ENCODE results near the gene PSMD3. TPM values are rescaled to one million over a fixed set of nuclear protein-coding genes. Genes with fewer than 3 reads are reported as not detected.

PSMD3 gene
- total RNA-seq, 4 donors from 2014 or later, result 58.1 to 117 (median 84.0) TPM

GRCh38 chr17:40028595-40028994 lies 48.0 kb downstream of the PSMD3 start:
- Histone ChIP-seq H3K4me1 (peaks cover 36 to 69% (median 62%) of the 10 kb centered on the region in 4 donors), H3K27ac (replicated peaks in 1 of 4) (no peak overlapping the region), H3K36me3 (peaks cover 50 to 94% (median 84%) of the 10 kb centered on the region in 4 donors), H3K4me3 (no peak overlapping the region), H3K9me3 (no peaks in the 10 kb centered on the region), H3K27me3 (no peaks in the 10 kb centered on the region)
- TF ChIP-seq CTCF (IDR thresholded peaks at IDR 0.05), result no peak
- TF ChIP-seq POLR2A (IDR thresholded peaks at IDR 0.05; ENCODE audit: low read depth), result no peak
- TF ChIP-seq POLR2AphosphoS5 (IDR thresholded peaks at IDR 0.05), result no peak
- TF ChIP-seq EP300 (IDR thresholded peaks at IDR 0.05), result no peak
- WGBS, result 93% methylated on average over 12 of the region's 13 CpGs
- no peak for DNase-seq (ENCODE audit: extremely low spot score)
- intact Hi-C loops (cut with DNase I), result no loop called here

DNA sequence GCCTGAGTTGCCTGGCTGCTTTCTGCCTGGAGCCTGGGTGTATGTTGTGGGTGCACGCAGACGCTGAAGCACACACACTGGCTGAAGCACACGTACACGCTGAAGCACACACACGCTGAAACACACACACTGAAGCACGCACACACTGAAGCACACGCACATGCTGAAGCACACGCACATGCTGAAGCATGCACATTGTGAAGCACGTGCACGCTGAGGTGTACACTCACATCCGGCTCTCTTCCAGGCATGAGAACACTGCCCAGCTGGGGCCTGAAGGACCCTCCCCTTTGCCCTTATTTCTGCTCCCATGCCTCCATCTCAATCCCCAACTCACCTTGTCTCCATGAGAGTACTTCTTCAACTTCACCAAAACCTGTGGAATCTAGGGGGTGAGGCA lies 51.1 kb downstream of the PSMD3 start:
- Histone ChIP-seq H3K27ac (replicated peaks in 1 of 4) (peak overlapping the region; percentile 70 to 77 (median 75)), H3K4me3 (no peak overlapping the region), H3K27me3 (no peaks in the 10 kb centered on the region), H3K36me3 (peaks cover 44 to 94% (median 82%) of the 10 kb centered on the region in 4 donors), H3K9me3 (no peaks in the 10 kb centered on the region), H3K4me1 (peaks cover 20 to 60% (median 48%) of the 10 kb centered on the region in 4 donors)
- no peak for TF ChIP-seq POLR2AphosphoS5 (IDR thresholded peaks at IDR 0.05)
- no peak for TF ChIP-seq EP300 (IDR thresholded peaks at IDR 0.05)
- TF ChIP-seq CTCF (IDR thresholded peaks at IDR 0.05), result no peak
- TF ChIP-seq POLR2A (IDR thresholded peaks at IDR 0.05; ENCODE audit: low read depth), result no peak
- WGBS, result 81% methylated on average over 7 of the region's 11 CpGs
- intact Hi-C loops (cut with DNase I), result no loop called here
- DNase-seq (ENCODE audit: extremely low spot score), result no peak

DNA sequence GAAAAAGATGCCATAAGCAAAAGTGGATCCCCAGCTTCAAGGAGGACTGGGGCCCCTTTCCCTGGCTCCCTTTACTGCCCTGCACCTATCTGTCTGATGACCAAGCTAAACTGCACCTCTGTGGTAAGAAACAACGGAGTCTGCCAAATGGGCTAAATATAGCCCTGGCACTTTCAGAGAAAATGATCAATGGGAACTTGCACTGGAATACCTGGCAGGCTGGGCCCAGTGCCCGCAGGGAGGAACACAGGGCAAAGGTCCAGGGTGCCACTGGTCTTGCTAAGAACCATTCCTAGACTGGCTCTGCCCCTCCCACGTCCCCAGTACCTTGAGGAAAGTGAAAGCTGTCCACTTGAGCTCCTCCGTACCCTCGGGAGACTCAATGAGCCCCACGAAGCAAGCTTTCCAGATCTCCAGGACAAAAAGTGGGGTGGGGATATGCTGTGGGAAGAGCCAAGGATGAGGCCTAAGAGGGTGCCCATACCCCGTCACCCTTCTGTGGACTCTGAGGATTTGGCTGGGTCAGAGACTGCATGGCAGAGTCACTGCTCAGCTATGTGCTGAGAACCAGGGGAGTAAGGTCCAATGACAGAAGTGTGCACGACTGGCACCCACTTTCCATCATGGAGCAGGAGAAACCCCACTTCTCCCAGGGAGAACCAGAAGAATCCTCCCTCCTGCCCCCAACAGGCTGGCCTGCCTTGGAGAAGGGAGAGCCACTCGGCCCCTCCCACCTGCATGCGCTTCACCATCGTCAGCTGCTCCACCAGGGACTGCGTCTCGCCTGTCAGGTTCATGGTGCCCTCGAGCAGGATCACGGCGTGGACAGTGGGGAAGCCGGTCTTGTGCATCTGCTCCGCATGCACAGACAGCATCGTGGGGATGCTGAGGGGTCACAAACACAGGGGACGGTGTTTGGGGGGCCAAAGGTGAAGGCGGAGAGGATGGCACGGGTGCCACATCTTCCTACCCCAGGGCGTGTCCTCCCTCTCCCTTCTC lies 52.0 kb downstream of the PSMD3 start:
- intact Hi-C loops (cut with DNase I), result no loop called here
- Histone ChIP-seq H3K36me3 (peaks cover 44 to 88% (median 80%) of the 10 kb centered on the region in 4 donors), H3K4me3 (no peak overlapping the region)

GRCh38 chr17:40033339-40033738 lies 52.7 kb downstream of the PSMD3 start:
- Histone ChIP-seq H3K4me3 (no peak overlapping the region), H3K27ac (replicated peaks in 1 of 4) (peak overlapping the region; percentile 70 to 77 (median 75)), H3K36me3 (peaks cover 43 to 83% (median 73%) of the 10 kb centered on the region in 4 donors), H3K9me3 (no peaks in the 10 kb centered on the region), H3K4me1 (peaks cover 19 to 64% (median 49%) of the 10 kb centered on the region in 4 donors), H3K27me3 (no peaks in the 10 kb centered on the region)
- DNase-seq (ENCODE audit: extremely low spot score), result no peak
- WGBS, result 83% methylated on average over 8 of the region's 8 CpGs
- TF ChIP-seq POLR2AphosphoS5 (IDR thresholded peaks at IDR 0.05), result no peak
- TF ChIP-seq CTCF (IDR thresholded peaks at IDR 0.05), result no peak
- TF ChIP-seq POLR2A (IDR thresholded peaks at IDR 0.05; ENCODE audit: low read depth), result no peak
- no peak for TF ChIP-seq EP300 (IDR thresholded peaks at IDR 0.05)
- intact Hi-C loops (cut with DNase I), result no loop called here

More for the DNA sequence above, 52.0 kb downstream of the PSMD3 start:
- H3K27ac ChIP-seq (replicated peaks in 1 of 4), result peak overlapping the region; percentile 70 to 77 (median 75)
- DNase-seq (ENCODE audit: extremely low spot score), result no peak
- WGBS, result 79% methylated on average over 18 of the region's 23 CpGs
- no peak for TF ChIP-seq POLR2A (IDR thresholded peaks at IDR 0.05; ENCODE audit: low read depth)
- peak; percentile 61 to 71 for TF ChIP-seq POLR2AphosphoS5 (IDR thresholded peaks at IDR 0.05)
- TF ChIP-seq CTCF (IDR thresholded peaks at IDR 0.05), result no peak
- peaks cover 15 to 57% (median 42%) of the 10 kb centered on the region in 4 donors for H3K4me1 ChIP-seq
- no peaks in the 10 kb centered on the region for H3K27me3 ChIP-seq
- no peaks in the 10 kb centered on the region for H3K9me3 ChIP-seq

Data from esophagus muscularis mucosa (tissue), 4 donors.